Posterior vena cava (tissue), 2 donors: Measurements from ENCODE around the gene ZMYM2. TPM values are rescaled to one million over a fixed set of nuclear protein-coding genes. Genes with fewer than 3 reads are reported as not detected.
"Not testable (repeated sequence)": the region's sequence is repeated elsewhere in the genome, so short reads cannot be mapped to it uniquely, and the experiment has no call there.

ENCODE experiments used
- DNase-seq: peaks from one replicate; pipeline ENCODE4 v3.0.0-alpha.2; 2020; ENCODE audit warnings: low spot score
- intact Hi-C, 2 donors: fragments of 100-400 bp; cut with DNase I; formaldehyde crosslinking; loops; one replicate each; pipeline versions ENCODE4 v1.14.1 to v1.14.2; 2022 to 2023
- long read RNA-seq, 2 donors: library from polyadenylated mRNA; unstranded; transcript quantifications; one replicate each; pipeline ENCODE4 v2.0.0, GENCODE V29; 2020 to 2021
- total RNA-seq, 2 donors: library from RNA; stranded (reverse); fragmentation: NEBNext Ultra II Directional; extraction: Animal tissue kit (Norgen Biotek cat#: 25700); gene quantifications; one replicate each; pipeline ENCODE4 v1.2.1, GENCODE V29; 2021
- donor health status: DM: yes; HTN: yes; CAD: no.
- donor health status: DM: yes; HTN: yes; CAD: no.

The ZMYM2 gene
- 10 to 100 TPM; 67.8 to 75.4 TPM for total RNA-seq
- long read RNA-seq, donor 1, partial matches to known transcripts = 4 of 10 reads
- long read RNA-seq, donor 1, other reads (novel, unspliced or antisense) = 6 of 10 reads
- long read RNA-seq, donor 2, partial matches to known transcripts = 5 of 10 reads
- long read RNA-seq, donor 2, other reads (novel, unspliced or antisense) = 5 of 10 reads

- intact Hi-C loops = no loop called here
- peak; percentile 100 for DNase-seq
Observed at GRCh38 chr13:19958155-19959111, at the start of gene ZMYM2. TSS of gene ZMYM2 (plus strand) at chr13:19958727. CDS start at chr13:19993073, 34,346 bp downstream.

DNA sequence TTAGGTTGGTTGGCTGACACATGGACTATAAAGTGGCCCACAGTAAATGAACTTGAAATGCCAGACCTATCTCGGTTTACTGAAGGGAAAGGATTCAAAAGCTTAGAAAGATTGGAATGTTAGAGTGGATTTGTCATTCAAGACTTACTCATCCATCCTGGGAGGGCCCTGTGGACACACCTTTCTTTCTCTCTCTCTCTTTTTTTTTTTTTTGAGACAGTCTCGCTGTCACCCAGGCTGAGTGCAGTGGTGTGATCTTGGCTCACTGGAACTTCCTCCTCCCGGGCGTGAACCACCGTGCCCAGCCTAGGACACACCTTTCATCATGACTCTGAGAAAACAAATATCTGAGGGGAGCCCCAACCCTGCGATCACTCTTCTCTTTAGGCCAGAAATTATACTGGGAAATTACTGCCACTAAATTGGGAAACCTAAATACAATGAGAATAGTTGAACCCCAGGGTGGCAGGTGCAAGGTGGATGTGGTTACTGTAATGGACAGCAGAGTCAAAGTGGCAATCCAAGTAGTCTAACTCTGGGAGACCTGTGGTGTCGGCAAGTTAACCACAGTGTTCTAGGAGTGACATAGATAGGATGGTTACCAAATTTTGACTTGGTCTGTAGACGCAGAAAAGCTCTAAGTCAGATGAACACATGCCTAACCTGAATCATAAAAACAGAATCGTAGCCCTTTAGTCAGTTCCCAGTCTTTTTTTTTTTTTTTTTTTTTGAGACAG is 48.0 kb upstream of the ZMYM2 start:
- DNase-seq = no peak
- intact Hi-C loops = no loop called here

DNA sequence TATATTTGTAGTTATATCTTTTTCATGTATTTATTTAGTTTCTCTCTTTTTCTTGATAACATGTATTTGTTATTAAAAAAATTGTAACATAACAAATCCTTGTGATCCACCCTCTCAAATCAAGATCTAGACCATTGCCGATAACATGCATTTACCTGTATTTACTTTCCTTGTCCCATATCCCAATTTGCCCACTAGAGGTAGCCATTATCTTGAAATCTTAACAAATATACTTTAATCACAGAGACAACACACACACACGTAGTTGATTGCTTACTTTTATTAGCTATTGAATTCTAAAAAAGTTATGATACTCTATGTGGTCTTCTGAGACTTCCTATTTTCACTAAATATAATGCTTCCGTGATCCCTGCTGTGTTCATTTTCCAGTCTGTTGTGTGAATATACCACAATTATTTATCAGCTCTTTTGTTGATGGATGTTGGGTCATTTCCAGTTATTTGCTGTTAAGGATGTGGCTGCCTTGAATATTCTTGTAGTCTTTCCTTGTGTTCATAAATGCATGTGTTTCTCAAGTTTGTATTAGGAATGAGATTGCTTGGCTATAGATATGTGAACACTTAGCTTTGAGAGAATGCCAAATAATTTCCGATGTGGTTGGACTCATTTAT is 31.3 kb upstream of the ZMYM2 start:
- DNase-seq = no peak
- intact Hi-C loops = no loop called here

DNA sequence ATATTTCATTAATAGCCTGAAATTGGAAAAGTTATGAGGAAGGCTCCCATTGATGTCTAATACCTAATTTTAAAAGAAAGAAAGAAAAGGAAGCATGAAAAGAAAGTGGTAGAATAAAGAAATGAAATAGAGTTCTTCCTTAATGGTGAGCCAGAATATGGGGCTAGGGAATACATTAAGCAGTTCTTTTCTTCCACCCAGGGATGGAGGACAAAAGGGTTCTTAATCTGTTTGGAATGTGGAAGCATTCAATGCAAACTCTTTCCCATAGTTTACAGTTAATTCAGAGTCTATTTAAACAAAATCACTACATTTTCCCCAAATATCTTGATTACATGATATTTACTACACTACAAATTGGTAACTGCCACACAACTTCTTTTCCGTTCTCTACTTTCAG is 18.4 kb upstream of the ZMYM2 start:
- intact Hi-C loops = no loop called here
- no peak for DNase-seq

DNA sequence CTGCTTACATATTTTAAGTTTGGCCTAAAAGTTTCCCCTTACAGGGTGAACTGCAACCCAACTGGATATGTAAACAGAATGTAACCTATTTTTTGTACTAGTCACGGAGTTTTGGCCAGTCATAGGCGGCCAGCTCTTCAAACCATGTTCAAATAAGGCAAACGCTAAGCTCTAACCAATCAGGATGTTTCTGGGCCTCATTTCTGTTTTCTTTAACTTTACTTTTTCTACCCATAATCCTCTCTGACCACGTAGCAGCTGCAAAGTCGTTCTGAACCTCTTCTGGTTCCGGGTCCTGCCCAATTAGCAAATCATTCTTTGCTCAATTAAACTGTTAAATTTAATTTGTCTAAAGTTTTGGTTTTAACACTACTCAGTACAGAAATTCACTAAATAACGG is 8.2 kb upstream of the ZMYM2 start:
- no peak for DNase-seq
- intact Hi-C loops = no loop called here

DNA sequence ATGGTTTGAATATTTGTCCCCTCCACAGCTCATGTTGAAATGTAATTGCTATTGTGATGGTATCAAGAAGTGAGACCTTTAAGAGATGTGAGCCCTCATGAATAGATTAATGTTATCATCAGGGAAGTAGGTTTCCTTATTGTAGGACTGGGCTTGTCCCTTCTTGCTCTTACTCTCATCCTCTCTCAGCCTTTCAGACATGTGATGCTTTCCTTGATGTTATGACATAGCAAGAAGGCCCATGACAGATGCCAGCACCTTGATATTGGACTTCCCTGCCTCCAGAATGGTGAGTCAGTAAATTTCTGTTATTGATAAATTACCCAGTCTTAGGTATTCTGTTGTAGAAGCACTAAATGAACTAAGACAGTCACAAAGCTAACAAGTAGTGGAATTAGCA is 5.7 kb upstream of the ZMYM2 start:
- no peak for DNase-seq
- intact Hi-C loops = no loop called here

GRCh38 chr13:19955873-19956559 is 2.5 kb upstream of the ZMYM2 start:
- no peak for DNase-seq
- intact Hi-C loops = no loop called here

- intact Hi-C loops = no loop called here
- DNase-seq = peak; percentile 92
Observed at GRCh38 chr13:19957320-19958154, 990 bp upstream of the ZMYM2 start.

DNA sequence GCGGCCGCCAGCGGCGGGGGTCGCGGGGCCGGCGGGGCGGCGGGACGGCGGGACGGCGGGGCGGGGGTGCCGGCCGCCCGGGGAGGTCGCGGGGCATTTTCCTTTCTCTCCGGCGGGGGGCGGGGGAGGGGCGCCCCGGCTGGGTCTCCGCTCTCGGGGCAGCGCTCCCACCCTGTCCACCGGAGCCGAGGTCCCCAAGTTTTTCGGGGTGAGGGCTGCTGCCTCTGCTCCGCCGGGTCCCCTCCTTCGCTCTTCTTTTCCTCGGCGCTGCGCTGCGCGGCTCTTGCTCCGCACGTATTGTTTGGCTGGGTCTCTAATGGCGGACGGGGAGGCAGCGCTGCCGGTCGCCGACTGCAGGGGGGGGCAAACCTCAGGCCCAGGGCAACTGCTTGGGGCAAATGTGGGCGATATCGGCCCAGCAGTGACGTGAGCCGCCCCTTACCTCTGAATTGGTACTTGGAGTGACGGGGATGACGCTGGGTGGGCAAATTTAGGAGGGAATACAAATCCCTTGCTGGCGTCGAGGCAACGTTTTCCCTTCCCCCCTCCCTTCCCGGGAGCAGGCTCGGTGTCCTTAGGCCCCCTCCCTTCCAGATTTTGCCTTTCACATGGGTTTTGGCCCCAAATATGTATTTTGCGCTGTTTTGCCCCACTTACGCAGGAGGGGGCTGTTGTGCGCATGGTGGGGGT is 759 bp downstream of the ZMYM2 start:
- peak; percentile 88 for DNase-seq
- intact Hi-C loops = no loop called here

DNA sequence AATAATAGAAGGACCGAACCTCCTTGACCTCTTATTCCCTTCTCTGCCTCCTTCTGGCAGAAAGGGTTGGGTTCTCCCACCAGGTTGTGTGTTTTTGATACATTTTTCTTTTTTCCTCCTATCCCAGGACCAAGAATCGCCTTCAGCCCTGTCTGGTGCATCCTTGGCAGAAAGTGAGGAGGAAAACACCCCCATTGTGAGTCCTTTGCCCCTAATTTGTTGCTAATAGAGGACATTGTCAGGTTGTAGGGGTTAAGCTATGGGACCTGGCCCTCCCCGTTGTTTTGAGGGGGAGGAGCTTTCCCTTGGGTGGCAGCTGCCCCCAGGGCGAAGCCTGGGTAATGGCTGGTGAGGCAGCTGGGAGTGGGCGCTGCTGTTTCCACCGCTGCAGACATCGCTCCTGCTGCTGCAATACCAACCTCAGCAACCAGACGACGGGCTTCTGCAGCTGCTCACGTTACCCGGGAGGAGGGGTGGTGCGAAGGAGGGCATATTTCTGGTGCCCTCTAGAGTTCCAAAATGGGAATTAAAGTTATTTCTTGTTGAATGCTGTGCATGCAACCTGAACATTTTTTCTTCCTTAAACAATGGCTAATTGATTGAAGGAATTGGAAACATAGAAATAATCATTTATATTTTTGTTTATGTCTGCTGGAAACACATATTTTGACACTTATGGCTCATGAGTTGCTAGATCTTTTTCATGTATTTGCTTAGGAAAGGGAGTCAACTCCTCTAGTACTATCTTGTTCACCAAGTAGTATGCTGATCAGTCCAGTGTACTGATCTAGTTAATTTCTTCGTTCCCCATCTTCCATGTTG is 1.5 kb downstream of the ZMYM2 start:
- DNase-seq = peak; percentile 94
- intact Hi-C loops = no loop called here

GRCh38 chr13:19960653-19960976 is 2.1 kb downstream of the ZMYM2 start:
- no peak for DNase-seq
- intact Hi-C loops = no loop called here

DNA sequence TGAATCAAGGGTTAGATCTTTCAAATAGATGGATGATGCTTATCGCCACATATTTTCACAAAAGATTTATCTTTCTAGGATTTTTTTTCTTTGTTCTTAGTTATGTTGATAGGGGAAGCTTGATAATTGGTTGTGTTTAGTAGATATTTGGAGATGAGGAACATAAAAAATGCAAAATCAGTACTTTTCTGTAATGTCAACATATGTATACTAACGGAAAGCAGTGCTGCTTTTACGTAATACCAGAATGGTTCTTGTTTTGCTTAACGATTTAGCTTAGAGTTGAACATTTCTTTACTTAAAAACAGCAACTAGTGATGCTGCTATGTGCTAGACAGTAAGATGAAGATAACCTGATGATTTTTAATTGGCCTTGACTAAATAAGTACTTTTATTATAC is 3.0 kb downstream of the ZMYM2 start:
- no peak for DNase-seq
- intact Hi-C loops = no loop called here

GRCh38 chr13:19961924-19962323 is 3.4 kb downstream of the ZMYM2 start:
- intact Hi-C loops = no loop called here
- no peak for DNase-seq

GRCh38 chr13:19962894-19963293 is 4.4 kb downstream of the ZMYM2 start:
- DNase-seq = no peak
- intact Hi-C loops = no loop called here

GRCh38 chr13:19967621-19968020 is 9.1 kb downstream of the ZMYM2 start:
- no peak for DNase-seq
- intact Hi-C loops = no loop called here

DNA sequence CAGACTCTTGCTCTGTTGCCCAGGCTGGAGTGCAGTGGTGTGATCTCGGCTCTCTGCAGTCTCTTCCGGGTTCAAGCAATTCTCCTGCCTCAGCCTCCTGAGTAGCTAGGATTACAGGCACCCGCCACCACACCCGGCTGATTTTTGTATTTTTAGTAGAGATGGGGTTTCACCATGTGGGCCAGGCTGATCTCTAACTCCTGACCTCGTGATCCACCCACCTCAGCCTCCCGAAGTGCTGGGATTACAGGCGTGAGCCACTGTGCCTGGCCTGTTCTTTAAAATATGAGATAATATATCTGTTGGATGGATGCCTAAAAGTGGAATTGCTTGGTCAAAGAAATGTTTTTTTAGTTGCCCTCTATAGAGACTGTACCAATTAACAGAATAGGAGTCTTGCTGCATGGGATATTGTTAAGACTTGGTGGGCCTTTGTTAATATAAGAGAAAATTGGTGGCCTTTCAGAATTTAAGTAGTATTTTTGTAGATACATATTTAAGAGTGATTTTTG is 16.0 kb downstream of the ZMYM2 start:
- intact Hi-C loops, DNase-seq: not testable (repeated sequence)
